ENCODE results near the gene SH3GL2.

- TF ChIP-seq CTCF (IDR thresholded peaks at IDR 0.05), result no peak
- TF ChIP-seq POLR2A (IDR thresholded peaks at IDR 0.05), result no peak
Observed at GRCh38 chr9:17660158-17660557, 81.3 kb downstream of the SH3GL2 start.

Data from thyroid gland (tissue), 4 donors.